ENCODE results near the gene MAPKBP1.

DNA sequence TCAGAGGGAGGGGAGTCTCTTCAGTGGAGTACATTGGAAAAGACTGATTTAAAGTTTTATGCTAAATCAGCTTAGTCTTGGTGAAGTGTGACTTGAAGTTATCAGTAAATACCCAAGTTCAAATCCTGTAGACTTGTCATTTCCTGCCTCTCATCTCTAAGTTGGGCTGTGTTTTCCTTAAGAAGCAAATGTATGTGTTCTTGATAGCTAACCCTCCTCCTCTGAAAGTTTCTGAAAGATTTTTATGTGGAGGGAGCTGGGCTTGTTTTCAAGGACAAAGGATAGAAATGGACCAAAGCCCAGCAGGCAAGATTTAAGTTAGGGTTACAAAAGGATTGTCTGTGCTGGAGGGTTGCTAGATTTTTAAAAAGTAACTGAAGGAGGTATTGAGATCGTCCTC lies 4.2 kb downstream of the MAPKBP1 start:
- no peak for TF ChIP-seq POLR2A (IDR thresholded peaks at IDR 0.05)
- TF ChIP-seq, protein P1, sequence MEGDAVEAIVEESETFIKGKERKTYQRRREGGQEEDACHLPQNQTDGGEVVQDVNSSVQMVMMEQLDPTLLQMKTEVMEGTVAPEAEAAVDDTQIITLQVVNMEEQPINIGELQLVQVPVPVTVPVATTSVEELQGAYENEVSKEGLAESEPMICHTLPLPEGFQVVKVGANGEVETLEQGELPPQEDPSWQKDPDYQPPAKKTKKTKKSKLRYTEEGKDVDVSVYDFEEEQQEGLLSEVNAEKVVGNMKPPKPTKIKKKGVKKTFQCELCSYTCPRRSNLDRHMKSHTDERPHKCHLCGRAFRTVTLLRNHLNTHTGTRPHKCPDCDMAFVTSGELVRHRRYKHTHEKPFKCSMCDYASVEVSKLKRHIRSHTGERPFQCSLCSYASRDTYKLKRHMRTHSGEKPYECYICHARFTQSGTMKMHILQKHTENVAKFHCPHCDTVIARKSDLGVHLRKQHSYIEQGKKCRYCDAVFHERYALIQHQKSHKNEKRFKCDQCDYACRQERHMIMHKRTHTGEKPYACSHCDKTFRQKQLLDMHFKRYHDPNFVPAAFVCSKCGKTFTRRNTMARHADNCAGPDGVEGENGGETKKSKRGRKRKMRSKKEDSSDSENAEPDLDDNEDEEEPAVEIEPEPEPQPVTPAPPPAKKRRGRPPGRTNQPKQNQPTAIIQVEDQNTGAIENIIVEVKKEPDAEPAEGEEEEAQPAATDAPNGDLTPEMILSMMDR (IDR thresholded peaks at IDR 0.05) = no peak
